K562 (cell line): ENCODE results near the gene CAMK2B. TPM values are rescaled to one million over a fixed set of nuclear protein-coding genes. Genes with fewer than 3 reads are reported as not detected.

Experiments used
- ATAC-seq: fragments of 200-7000 bp; cut with Tn5 transposase; 3 replicates; pipeline ENCODE4 v1.9.1; 2020; ENCODE audit warnings: moderate library complexity
- BruUV-seq: library from RNA; stranded (reverse); fragments of 400-500 nt; replicated peaks from 2 replicates; lab custom pipeline; 2021; lab: Mats Ljungman, UMichigan
- CTCF ChIA-PET: fragments of 300-600 bp; formaldehyde crosslinking; extraction: SDS; loops from one replicate; lab custom pipeline; 2021; ENCODE audit warnings: low intra/inter-chr PET ratio; lab: Yijun Ruan, JAX
- POLR2A ChIA-PET: fragments of 300-600, 350-650 bp; sonication (Branson Sonifier 250); formaldehyde crosslinking; extraction: SDS; loops from one replicate; lab custom pipeline; 2021; ENCODE audit warnings: antibody characterized with exemption, inconsistent platforms; lab: Yijun Ruan, JAX
- DNase-seq, 4 experiments: peaks; one replicate each; pipeline versions ENCODE4 v3.0.0 to v3.0.0-alpha.2; 2011 to 2018; ENCODE audit warnings: low spot score in 3 of 4, mixed read lengths in 3 of 4; ENCODE audit errors: extremely low read depth in 1 of 4
- FAIRE-seq: peaks from 2 replicates; lab custom pipeline; 2011; peaks lifted over from hg19 to GRCh38; lab: Jason Lieb, UNC
- H2AFZ ChIP-seq: 2 replicates; pipeline ENCODE4 v1.6.0; 2011; ENCODE audit warnings: low read depth, low read length, control low read depth, inconsistent platforms
- H3K27ac ChIP-seq: fragments of 200-600 bp; 3 replicates; pipeline ENCODE4 v1.8.0; 2011; ENCODE audit warnings: low read depth, mild to moderate bottlenecking, control low read depth, inconsistent platforms, low read length, moderate library complexity, mixed read lengths; ENCODE audit errors: extremely low read depth
- H3K27me3 ChIP-seq, 2 experiments: fragments of 300-600 bp in 1 of 2; 2 replicates in 1 of 2; 3 replicates in 1 of 2; pipeline versions ENCODE4 v1.6.0 to v1.8.0; 2011; ENCODE audit warnings: inconsistent platforms in 2 of 2, low read length in 2 of 2, mild to moderate bottlenecking in 1 of 2, mixed read lengths in 1 of 2, moderate library complexity in 1 of 2; ENCODE audit not compliant: control insufficient read depth in 2 of 2, insufficient read depth in 2 of 2
- H3K36me3 ChIP-seq: fragments of 300-600 bp; 3 replicates; pipeline ENCODE4 v1.8.0; 2011; ENCODE audit warnings: mild to moderate bottlenecking, low read length, inconsistent platforms; ENCODE audit not compliant: control insufficient read depth, insufficient read depth
- H3K4me1 ChIP-seq, 2 experiments: fragments of 200-600 bp in 1 of 2; replicated peaks in 1 of 2; 2 replicates in 1 of 2; 3 replicates in 1 of 2; pipeline versions ENCODE4 v1.5.1 to v1.8.0; 2011; ENCODE audit warnings: inconsistent platforms in 2 of 2, low read length in 2 of 2, mild to moderate bottlenecking in 1 of 2, mixed read lengths in 1 of 2, moderate library complexity in 1 of 2; ENCODE audit not compliant: control insufficient read depth in 2 of 2, insufficient read depth in 2 of 2
- H3K4me2 ChIP-seq: 2 replicates; pipeline ENCODE4 v1.6.1; 2011; ENCODE audit warnings: low read length, control low read depth, inconsistent platforms, mixed read lengths; ENCODE audit not compliant: insufficient read depth
- H3K4me3 ChIP-seq: fragments of 200-600 bp; sonication (generic), shearing (Covaris generic); 2 replicates; pipeline ENCODE4 v1.5.1; 2016; ENCODE audit warnings: control low read depth, inconsistent platforms
- H3K79me2 ChIP-seq: fragments of 200-600 bp; 3 replicates; pipeline ENCODE4 v1.8.0; 2011; ENCODE audit warnings: low read length, inconsistent platforms; ENCODE audit not compliant: control insufficient read depth, insufficient read depth
- H3K9ac ChIP-seq, 2 experiments: 2 replicates each; pipeline versions ENCODE4 v1.6.0 to v1.6.1; 2011; ENCODE audit warnings: low read depth in 2 of 2, low read length in 2 of 2, control low read depth in 1 of 2, inconsistent platforms in 1 of 2, mild to moderate bottlenecking in 1 of 2, mixed read lengths in 1 of 2; ENCODE audit not compliant: insufficient read depth in 1 of 2
- H3K9me1 ChIP-seq: one replicate; pipeline ENCODE4 v1.6.0; 2011; ENCODE audit warnings: inconsistent platforms, mild to moderate bottlenecking, low read length, moderate library complexity; ENCODE audit not compliant: control insufficient read depth, insufficient read depth
- H3K9me3 ChIP-seq: replicated peaks from 2 replicates; pipeline ENCODE4 v1.5.1; 2011; ENCODE audit warnings: low read depth, low read length, inconsistent platforms; ENCODE audit not compliant: control insufficient read depth, insufficient read depth
- H4K20me1 ChIP-seq: replicated peaks from 2 replicates; pipeline ENCODE4 v1.6.1; 2011; ENCODE audit warnings: low read length, inconsistent platforms, mixed read lengths; ENCODE audit not compliant: control insufficient read depth, insufficient read depth
- CBX3 ChIP-seq, 2 experiments: IDR thresholded peaks; 1 replicate in 1 of 2; 2 replicates in 1 of 2; pipeline ENCODE4 v1.6.1; 2012; ENCODE audit warnings: inconsistent platforms in 2 of 2, low read length in 2 of 2, borderline replicate concordance in 1 of 2, control low read depth in 1 of 2
- FUS ChIP-seq: fragments of 200-400 bp; formaldehyde crosslinking; optimal IDR thresholded peaks from 2 replicates; pipeline ENCODE3; 2017; ENCODE audit warnings: low read depth, low read length
- GABPB2 ChIP-seq: fragments of 250-450 bp; sonication (Bioruptor Pico); conservative IDR thresholded peaks from 2 replicates; pipeline ENCODE4 v1.5.1; 2021; ENCODE audit warnings: mild to moderate bottlenecking
- NBN ChIP-seq: fragments of 450-650 bp; IDR thresholded peaks from 2 replicates; pipeline ENCODE4 v1.6.1; 2016; ENCODE audit warnings: low read depth, mild to moderate bottlenecking
- NUFIP1 ChIP-seq: fragments of 450-650 bp; IDR thresholded peaks from 2 replicates; pipeline ENCODE4 v1.6.1; 2018; ENCODE audit not compliant: partially characterized antibody
- PHF20 ChIP-seq: fragments of 450-650 bp; IDR thresholded peaks from 2 replicates; pipeline ENCODE4 v1.6.1; 2018; ENCODE audit not compliant: partially characterized antibody
- PURB ChIP-seq: sonication (generic); formaldehyde crosslinking; IDR thresholded peaks from 2 replicates; pipeline ENCODE4 v1.9.0; 2021; ENCODE audit warnings: low read depth, mild to moderate bottlenecking, missing genetic modification reagents
- RAD21 ChIP-seq, 2 experiments: fragments of 250-450 bp in 1 of 2; fragments of 450-650 bp in 1 of 2; sonication (Bioruptor Pico) in 1 of 2; formaldehyde crosslinking in 1 of 2; IDR thresholded peaks in 1 of 2; conservative IDR thresholded peaks in 1 of 2; 2 replicates each; pipeline versions ENCODE4 v1.4.0 to v1.8.0; 2020 to 2022; ENCODE audit warnings: mild to moderate bottlenecking in 2 of 2, moderate library complexity in 1 of 2
- RBM17 ChIP-seq: fragments of 200-400 bp; formaldehyde crosslinking; IDR thresholded peaks from 2 replicates; pipeline ENCODE4 v1.6.1; 2017; ENCODE audit warnings: low read depth, mild to moderate bottlenecking, low read length, borderline replicate concordance
- TBP ChIP-seq: optimal IDR thresholded peaks from 2 replicates; pipeline ENCODE3; 2011; ENCODE audit warnings: low read depth, low read length, improper control_type of control experiment
- ZNF699 ChIP-seq: fragments of 250-450 bp; sonication (Bioruptor Pico); IDR thresholded peaks from 2 replicates; pipeline ENCODE4 v1.8.0; 2021; ENCODE audit warnings: mild to moderate bottlenecking, moderate library complexity; ENCODE audit not compliant: insufficient replicate concordance
- ZNF785 ChIP-seq: fragments of 250-450 bp; sonication (Bioruptor Pico); IDR thresholded peaks from 2 replicates; pipeline ENCODE4 v1.4.0; 2020; ENCODE audit warnings: mild to moderate bottlenecking
- WGBS: fragments of 100-300 bp; shearing (Covaris generic); methylation state at CpG from one replicate; pipeline ENCODE4 v1.1.6; 2016; ENCODE audit warnings: low coverage, mixed read lengths; ENCODE audit not compliant: insufficient coverage; ENCODE audit errors: missing lambda C conversion rate; 5-methylcytosine and 5-hydroxymethylcytosine counted together
- in situ Hi-C: fragments of 300-500 bp; cut with MboI; formaldehyde crosslinking; loops from 4 replicates; pipeline ENCODE4 v1.15.0; 2018; ENCODE audit warnings: inconsistent platforms, mixed read lengths
- intact Hi-C: fragments of 100-400 bp; cut with micrococcal nuclease; formaldehyde crosslinking; loops from 2 replicates; pipeline ENCODE4 v1.14.2; 2022
- polyA plus RNA-seq, 8 experiments: library from polyadenylated mRNA; depleted of rRNA in 4 of 8; stranded (reverse) in 5 of 8; unstranded in 3 of 8; fragments of >200 nt; fragmentation: Nextera tagmentation in 2 of 8; fragmentation: Illumina TruSeq in 1 of 8; extraction: Ambion mirVana in 2 of 8; extraction: Trizol in 1 of 8; gene quantifications; 2 replicates each; pipeline versions ENCODE4 v1.2.1 to v1.2.3, GENCODE V29; 2011 to 2014; ENCODE audit warnings: inconsistent platforms in 1 of 8, missing spikeins in 1 of 8
- total RNA-seq, 7 experiments: library from RNA; depleted of rRNA in 6 of 7; stranded (reverse); fragments of >200 nt in 6 of 7; fragmentation: Illumina TruSeq in 2 of 7; extraction: Trizol in 2 of 7; gene quantifications; 2 replicates each; pipeline versions ENCODE4 v1.2.1 to v1.2.3, GENCODE V29; 2011 to 2021; ENCODE audit warnings: low replicate concordance in 1 of 7

The CAMK2B gene
- total and polyA plus RNA-seq, 9 of the 15 experiments (the other 6 are each of a cell fraction or from before 2014, with no cell fraction given), result 0.04 to 0.09 (median 0.05) TPM; not detected in 4

DNA sequence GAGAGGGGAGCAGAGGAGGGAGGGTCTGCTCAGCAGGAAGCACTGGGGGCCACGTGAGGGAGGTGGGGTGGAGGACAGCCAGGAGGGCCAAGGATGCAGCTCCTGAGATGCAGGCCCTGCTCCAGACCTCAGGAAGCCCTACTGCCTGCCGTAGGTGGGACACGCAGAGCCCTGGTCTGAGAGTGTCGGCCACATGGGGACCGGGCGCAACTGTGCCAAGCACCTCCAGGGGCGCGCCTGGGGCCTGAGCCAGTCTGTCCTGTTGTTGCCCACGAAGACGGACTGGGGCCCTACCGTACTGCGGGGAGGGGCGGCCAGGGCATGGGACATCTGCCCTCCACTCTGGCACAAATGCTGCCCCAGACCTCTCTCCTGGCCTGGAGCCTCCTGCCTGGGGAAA, 93.0 kb downstream of the CAMK2B start:
- CTCF ChIA-PET, result no interaction called here
- intact Hi-C loops (no loop called here), in situ Hi-C loops (no loop called here)
- Histone ChIP-seq H3K27ac (no peak overlapping the region), H3K4me3 (no peak overlapping the region)
- no TSS peak for BruUV-seq
- TF ChIP-seq NUFIP1 (no peak), FUS (no peak), GABPB2 (CRISPR knock-in tag) (no peak), PHF20 (no peak), ZNF699 (CRISPR knock-in tag) (no peak)
- TF ChIP-seq, all 486 proteins: peak for 0
- 12% methylated on average over 9 of the region's 13 CpGs for WGBS
- Histone ChIP-seq H3K9ac (no peak overlapping the region), H3K36me3 (no peaks in the 10 kb centered on the region), H4K20me1 (peaks cover 9% of the 10 kb centered on the region; the same call in 1 of the 2 replicates), H3K9me3 (no peaks in the 10 kb centered on the region), H3K4me1 (peaks cover 0 to 52% of the 10 kb centered on the region in 2 experiments; a peak in 2 of 5 replicates), H3K9me1 (no peaks in the 10 kb centered on the region), H3K27me3 (peaks cover 23 to 93% of the 10 kb centered on the region in 2 experiments; a peak in 4 of 5 replicates), H3K4me2 (no peak overlapping the region), H3K79me2 (no peaks in the 10 kb centered on the region), H2AFZ (no peak overlapping the region)
- ATAC-seq, result no peak
- DNase-seq, result no peak
- no peak for FAIRE-seq
- POLR2A ChIA-PET, result interaction anchor here (0.6 kb wide), 1 partner anchor 10 kb away, joined by 3 read pairs; no protein-coding TSS in a partner anchor

DNA sequence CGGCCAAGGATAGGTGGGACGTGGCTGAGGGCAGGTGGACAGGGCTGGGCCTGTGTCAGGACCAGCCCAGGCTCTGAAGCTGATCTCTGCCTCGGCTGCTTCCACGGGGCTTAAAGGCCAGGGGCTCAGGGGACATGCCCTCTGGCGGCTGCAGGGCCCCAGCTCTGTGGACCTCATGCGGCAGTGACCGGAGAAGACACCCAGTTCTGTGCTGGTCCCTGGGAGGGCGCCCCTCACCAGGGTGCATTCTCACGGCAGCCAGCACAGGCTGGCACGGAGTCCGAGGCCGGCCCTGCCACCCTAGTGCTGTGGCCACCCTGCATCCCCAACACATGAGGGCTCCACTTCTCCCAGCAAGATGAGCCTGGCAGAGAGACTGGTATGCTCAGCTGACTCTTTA, 94.3 kb downstream of the CAMK2B start:
- Histone ChIP-seq H3K79me2 (no peaks in the 10 kb centered on the region), H3K36me3 (no peaks in the 10 kb centered on the region), H3K27ac (no peak overlapping the region), H3K4me2 (no peak overlapping the region), H3K4me3 (no peak overlapping the region), H3K27me3 (peaks cover 18 to 83% of the 10 kb centered on the region in 2 experiments; a peak in 4 of 5 replicates), H2AFZ (no peak overlapping the region), H3K9me1 (no peaks in the 10 kb centered on the region), H3K9ac (no peak overlapping the region; a peak in 1 of 4 replicates), H4K20me1 (peaks cover 9% of the 10 kb centered on the region; the same call in 1 of the 2 replicates), H3K4me1 (peaks cover 0 to 54% of the 10 kb centered on the region in 2 experiments; a peak in 2 of 5 replicates), H3K9me3 (no peaks in the 10 kb centered on the region)
- FAIRE-seq (no peak), DNase-seq (peak in 1 of 4 experiments; percentile 26), ATAC-seq (peak; percentile 64)
- in situ Hi-C loops (no loop called here), intact Hi-C loops (no loop called here)
- 1% methylated on average over 12 of the region's 12 CpGs for whole genome bisulfite sequencing
- POLR2A ChIA-PET, result interaction anchor here (0.5 to 1.1 kb wide), 3 partner anchors 21 to 150 kb away, joined by 3 read pairs; no protein-coding TSS in a partner anchor
- CTCF ChIA-PET, result interaction anchor here (0.5 kb wide), 1 partner anchor 13 kb away, joined by 3 read pairs; no protein-coding TSS in a partner anchor
- no TSS peak for BruUV-seq
- TF ChIP-seq TBP (peak; percentile 63), NBN (no peak), CBX3 (IDR thresholded peaks at IDR 0.05; ENCODE audit: borderline replicate concordance in 1 of 2, low read length in 2 of 2) (no peak), ZNF785 (CRISPR knock-in tag) (no peak), RBM17 (no peak), RAD21 (CRISPR knock-in tag; conservative IDR thresholded peaks at IDR 0.05 in 1 of 2, IDR thresholded peaks at IDR 0.05 in 1 of 2) (peak in 1 of 2 experiments; percentile 35; a peak in 2 of 4 replicates), PURB (CRISPR knock-in tag) (no peak)
